HEK293 (cell line): ENCODE measurements around the gene CKS1B.

Source experiments
- CTCF ChIA-PET: fragments of 350-600 bp; formaldehyde crosslinking; extraction: SDS; loops from one replicate; lab custom pipeline; 2021; ENCODE audit warnings: antibody characterized with exemption; lab: Yijun Ruan, JAX
- POLR2A ChIA-PET: fragments of 300-600 bp; formaldehyde crosslinking; extraction: SDS; loops from one replicate; lab custom pipeline; 2020; ENCODE audit warnings: antibody characterized with exemption, inconsistent platforms; lab: Yijun Ruan, JAX
- H3K27ac ChIP-seq: fragments of 200-500 bp; sonication (Bioruptor generic); 2 replicates; pipeline ENCODE4 v1.5.1; 2014; ENCODE audit warnings: low read depth, low read length, control low read depth, inconsistent platforms; ENCODE audit errors: extremely low read depth
- H3K36me3 ChIP-seq, 2 experiments: fragments of 200-500 bp in 1 of 2; sonication (Bioruptor generic) in 1 of 2; 1 replicate in 1 of 2; 2 replicates in 1 of 2; pipeline ENCODE4 v1.5.1; 2014 to 2017; ENCODE audit warnings: inconsistent platforms in 2 of 2, low read length in 2 of 2; ENCODE audit not compliant: control insufficient read depth in 2 of 2, insufficient read depth in 1 of 2
- H3K4me1 ChIP-seq: fragments of 200-500 bp; sonication (Bioruptor generic); 2 replicates; pipeline ENCODE4 v1.5.1; 2014; ENCODE audit warnings: mild to moderate bottlenecking, low read length, inconsistent platforms; ENCODE audit not compliant: control insufficient read depth, insufficient read depth
- H3K4me3 ChIP-seq: 2 replicates; pipeline ENCODE4 v1.5.1; 2011; ENCODE audit warnings: low read depth, mild to moderate bottlenecking, control low read depth, low read length, moderate library complexity
- H3K9me3 ChIP-seq: fragments of 200-500 bp; sonication (Bioruptor generic); 2 replicates; pipeline ENCODE4 v1.5.1; 2014; ENCODE audit warnings: low read depth, low read length, inconsistent platforms; ENCODE audit not compliant: control insufficient read depth, insufficient read depth
- EGR2 ChIP-seq: fragments of 450-650 bp; formaldehyde crosslinking; IDR thresholded peaks from 2 replicates; pipeline ENCODE4 v1.5.1; 2016; ENCODE audit warnings: low read depth, missing biosample characterization, missing genetic modification characterization
- SCRT2 ChIP-seq: fragments of 450-650 bp; formaldehyde crosslinking; IDR thresholded peaks from 2 replicates; pipeline ENCODE4 v1.5.1; 2016; ENCODE audit warnings: missing biosample characterization, missing genetic modification characterization
- TSHZ1 ChIP-seq: fragments of 450-650 bp; formaldehyde crosslinking; IDR thresholded peaks from 2 replicates; pipeline ENCODE4 v1.5.1; 2016; ENCODE audit warnings: missing biosample characterization, missing genetic modification characterization, borderline replicate concordance
- ZBTB7A ChIP-seq: fragments of 450-650 bp; formaldehyde crosslinking; IDR thresholded peaks from 2 replicates; pipeline ENCODE4 v1.5.1; 2016; ENCODE audit warnings: low read depth, missing biosample characterization, missing genetic modification characterization
- ZNF157 ChIP-seq: fragments of 450-650 bp; formaldehyde crosslinking; IDR thresholded peaks from 2 replicates; pipeline ENCODE4 v1.5.1; 2016; ENCODE audit warnings: missing biosample characterization, missing genetic modification characterization
- ZNF184 ChIP-seq: fragments of 450-650 bp; IDR thresholded peaks from 2 replicates; pipeline ENCODE4 v1.5.1; 2018; ENCODE audit warnings: missing biosample characterization, mild to moderate bottlenecking, missing genetic modification characterization
- ZNF2 ChIP-seq: fragments of 450-650 bp; formaldehyde crosslinking; IDR thresholded peaks from 2 replicates; pipeline ENCODE4 v1.5.1; 2016; ENCODE audit warnings: missing biosample characterization, missing genetic modification characterization
- ZNF366 ChIP-seq: fragments of 450-650 bp; formaldehyde crosslinking; conservative IDR thresholded peaks from 2 replicates; pipeline ENCODE4 v1.5.1; 2016; ENCODE audit warnings: missing biosample characterization, missing genetic modification characterization
- ZNF548 ChIP-seq: fragments of 450-650 bp; formaldehyde crosslinking; IDR thresholded peaks from 2 replicates; pipeline ENCODE4 v1.5.1; 2016; ENCODE audit warnings: missing biosample characterization, missing genetic modification characterization
- ZNF561 ChIP-seq: fragments of 450-650 bp; IDR thresholded peaks from 2 replicates; pipeline ENCODE4 v1.5.1; 2018; ENCODE audit warnings: missing biosample characterization, missing genetic modification characterization, borderline replicate concordance
- ZNF664 ChIP-seq: fragments of 450-650 bp; formaldehyde crosslinking; IDR thresholded peaks from 2 replicates; pipeline ENCODE4 v1.5.1; 2016; ENCODE audit warnings: missing biosample characterization, missing genetic modification characterization
- ZNF837 ChIP-seq: fragments of 450-650 bp; formaldehyde crosslinking; IDR thresholded peaks from 2 replicates; pipeline ENCODE4 v1.5.1; 2016; ENCODE audit warnings: missing biosample characterization, missing genetic modification characterization
- TF ChIP-seq, protein P1 (sequence below): fragments of 450-650 bp; formaldehyde crosslinking; IDR thresholded peaks from 2 replicates; pipeline ENCODE4 v1.5.1; 2016; ENCODE audit warnings: missing biosample characterization, missing genetic modification characterization
- TF ChIP-seq, protein P2 (sequence below): fragments of 450-650 bp; formaldehyde crosslinking; IDR thresholded peaks from 2 replicates; pipeline ENCODE4 v1.5.1; 2016; ENCODE audit warnings: missing biosample characterization, missing genetic modification characterization
- TF ChIP-seq, protein P3 (sequence below): fragments of 450-650 bp; formaldehyde crosslinking; IDR thresholded peaks from 2 replicates; pipeline ENCODE4 v1.5.1; 2016; ENCODE audit warnings: missing biosample characterization, missing genetic modification characterization, low read depth

The CKS1B gene

GRCh38 chr1:154937085-154937987, 37.1 kb upstream of the CKS1B start (continued):
- TF ChIP-seq EGR2 (peak; percentile 78), ZNF837 (tag by site-specific recombination) (no peak), ZNF184 (tag by site-specific recombination) (no peak; the same call in 1 of the 2 replicates), SCRT2 (tag by site-specific recombination) (no peak), ZNF2 (tag by site-specific recombination) (no peak), ZNF157 (tag by site-specific recombination) (no peak), ZNF366 (tag by site-specific recombination) (peak; percentile 75), TSHZ1 (peak; percentile 4; the same call in 1 of the 2 replicates), ZBTB7A (tag by site-specific recombination) (no peak), ZNF561 (tag by site-specific recombination) (peak; percentile 29; the same call in 1 of the 2 replicates), ZNF664 (tag by site-specific recombination) (peak; percentile 46)
- TF ChIP-seq, protein P1, sequence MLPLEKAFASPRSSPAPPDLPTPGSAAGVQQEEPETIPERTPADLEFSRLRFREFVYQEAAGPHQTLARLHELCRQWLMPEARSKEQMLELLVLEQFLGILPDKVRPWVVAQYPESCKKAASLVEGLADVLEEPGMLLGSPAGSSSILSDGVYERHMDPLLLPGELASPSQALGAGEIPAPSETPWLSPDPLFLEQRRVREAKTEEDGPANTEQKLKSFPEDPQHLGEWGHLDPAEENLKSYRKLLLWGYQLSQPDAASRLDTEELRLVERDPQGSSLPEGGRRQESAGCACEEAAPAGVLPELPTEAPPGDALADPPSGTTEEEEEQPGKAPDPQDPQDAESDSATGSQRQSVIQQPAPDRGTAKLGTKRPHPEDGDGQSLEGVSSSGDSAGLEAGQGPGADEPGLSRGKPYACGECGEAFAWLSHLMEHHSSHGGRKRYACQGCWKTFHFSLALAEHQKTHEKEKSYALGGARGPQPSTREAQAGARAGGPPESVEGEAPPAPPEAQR = peak; percentile 70; the same call in 1 of the 2 replicates
- TF ChIP-seq, protein P2, sequence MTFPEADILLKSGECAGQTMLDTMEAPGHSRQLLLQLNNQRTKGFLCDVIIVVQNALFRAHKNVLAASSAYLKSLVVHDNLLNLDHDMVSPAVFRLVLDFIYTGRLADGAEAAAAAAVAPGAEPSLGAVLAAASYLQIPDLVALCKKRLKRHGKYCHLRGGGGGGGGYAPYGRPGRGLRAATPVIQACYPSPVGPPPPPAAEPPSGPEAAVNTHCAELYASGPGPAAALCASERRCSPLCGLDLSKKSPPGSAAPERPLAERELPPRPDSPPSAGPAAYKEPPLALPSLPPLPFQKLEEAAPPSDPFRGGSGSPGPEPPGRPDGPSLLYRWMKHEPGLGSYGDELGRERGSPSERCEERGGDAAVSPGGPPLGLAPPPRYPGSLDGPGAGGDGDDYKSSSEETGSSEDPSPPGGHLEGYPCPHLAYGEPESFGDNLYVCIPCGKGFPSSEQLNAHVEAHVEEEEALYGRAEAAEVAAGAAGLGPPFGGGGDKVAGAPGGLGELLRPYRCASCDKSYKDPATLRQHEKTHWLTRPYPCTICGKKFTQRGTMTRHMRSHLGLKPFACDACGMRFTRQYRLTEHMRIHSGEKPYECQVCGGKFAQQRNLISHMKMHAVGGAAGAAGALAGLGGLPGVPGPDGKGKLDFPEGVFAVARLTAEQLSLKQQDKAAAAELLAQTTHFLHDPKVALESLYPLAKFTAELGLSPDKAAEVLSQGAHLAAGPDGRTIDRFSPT = peak; percentile 60; the same call in 1 of the 2 replicates
- TF ChIP-seq, protein P3, sequence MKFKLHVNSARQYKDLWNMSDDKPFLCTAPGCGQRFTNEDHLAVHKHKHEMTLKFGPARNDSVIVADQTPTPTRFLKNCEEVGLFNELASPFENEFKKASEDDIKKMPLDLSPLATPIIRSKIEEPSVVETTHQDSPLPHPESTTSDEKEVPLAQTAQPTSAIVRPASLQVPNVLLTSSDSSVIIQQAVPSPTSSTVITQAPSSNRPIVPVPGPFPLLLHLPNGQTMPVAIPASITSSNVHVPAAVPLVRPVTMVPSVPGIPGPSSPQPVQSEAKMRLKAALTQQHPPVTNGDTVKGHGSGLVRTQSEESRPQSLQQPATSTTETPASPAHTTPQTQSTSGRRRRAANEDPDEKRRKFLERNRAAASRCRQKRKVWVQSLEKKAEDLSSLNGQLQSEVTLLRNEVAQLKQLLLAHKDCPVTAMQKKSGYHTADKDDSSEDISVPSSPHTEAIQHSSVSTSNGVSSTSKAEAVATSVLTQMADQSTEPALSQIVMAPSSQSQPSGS (tag by site-specific recombination) = peak; percentile 86

GRCh38 chr1:154937988-154938386, 36.5 kb upstream of the CKS1B start:
- H3K4me1 ChIP-seq = no peaks in the 10 kb centered on the region
- H3K9me3 ChIP-seq = no peaks in the 10 kb centered on the region
- no peak for TF ChIP-seq ZNF548 (tag by site-specific recombination)
- peak overlapping the region; percentile 88; the same call in 1 of the 2 replicates for H3K27ac ChIP-seq
- ChIA-PET CTCF (interaction anchor here (0.5 to 1.5 kb wide), 7 partner anchors 43 to 438 kb away, joined by 3 to 5 read pairs (median 3); no protein-coding TSS in a partner anchor), POLR2A (interaction anchor here (0.8 kb wide), 1 partner anchor 35 kb away, joined by 3 read pairs; no protein-coding TSS in a partner anchor)
- no peaks in the 10 kb centered on the region for H3K36me3 ChIP-seq
- no peak overlapping the region for H3K4me3 ChIP-seq
